Measurements from ENCODE around the gene TMA7.
"Not testable (repeated sequence)": the region's sequence is repeated elsewhere in the genome, so short reads cannot be mapped to it uniquely, and the experiment has no call there.

TMA7 gene

DNA sequence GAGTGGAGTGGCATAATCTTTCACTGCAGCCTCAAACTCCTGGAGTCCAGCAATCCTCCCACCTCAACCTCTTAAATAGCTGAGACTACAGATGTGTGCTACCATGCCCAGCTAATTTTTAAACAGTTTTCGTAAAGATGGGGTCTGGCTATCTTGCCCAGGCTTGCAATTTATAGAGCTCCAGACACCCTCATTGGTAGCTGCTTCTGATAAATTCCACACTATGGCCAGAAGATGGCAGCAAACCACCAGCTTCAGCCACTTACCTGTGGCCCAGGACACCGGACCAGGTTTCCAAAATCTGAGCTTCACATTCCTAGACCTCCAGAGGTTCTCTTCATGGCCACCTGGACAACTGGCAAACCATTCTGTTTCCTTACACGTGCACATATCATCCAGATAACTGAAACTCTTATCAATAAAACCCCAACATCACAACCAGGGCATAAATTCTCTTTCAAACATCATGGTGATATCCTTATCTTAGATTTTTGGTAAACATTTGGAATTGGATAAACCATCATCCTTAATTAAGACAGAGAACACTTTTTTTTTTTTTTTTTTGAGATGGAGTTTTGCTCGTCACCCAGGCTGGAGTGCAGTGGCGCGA is 39.1 kb upstream of the TMA7 start:
- TF ChIP-seq, protein P1, sequence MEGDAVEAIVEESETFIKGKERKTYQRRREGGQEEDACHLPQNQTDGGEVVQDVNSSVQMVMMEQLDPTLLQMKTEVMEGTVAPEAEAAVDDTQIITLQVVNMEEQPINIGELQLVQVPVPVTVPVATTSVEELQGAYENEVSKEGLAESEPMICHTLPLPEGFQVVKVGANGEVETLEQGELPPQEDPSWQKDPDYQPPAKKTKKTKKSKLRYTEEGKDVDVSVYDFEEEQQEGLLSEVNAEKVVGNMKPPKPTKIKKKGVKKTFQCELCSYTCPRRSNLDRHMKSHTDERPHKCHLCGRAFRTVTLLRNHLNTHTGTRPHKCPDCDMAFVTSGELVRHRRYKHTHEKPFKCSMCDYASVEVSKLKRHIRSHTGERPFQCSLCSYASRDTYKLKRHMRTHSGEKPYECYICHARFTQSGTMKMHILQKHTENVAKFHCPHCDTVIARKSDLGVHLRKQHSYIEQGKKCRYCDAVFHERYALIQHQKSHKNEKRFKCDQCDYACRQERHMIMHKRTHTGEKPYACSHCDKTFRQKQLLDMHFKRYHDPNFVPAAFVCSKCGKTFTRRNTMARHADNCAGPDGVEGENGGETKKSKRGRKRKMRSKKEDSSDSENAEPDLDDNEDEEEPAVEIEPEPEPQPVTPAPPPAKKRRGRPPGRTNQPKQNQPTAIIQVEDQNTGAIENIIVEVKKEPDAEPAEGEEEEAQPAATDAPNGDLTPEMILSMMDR (IDR thresholded peaks at IDR 0.05; ENCODE audit: low read depth, low read length, missing control alignments): peak; percentile 57
- peak; percentile 21 for DNase-seq (ENCODE audit: extremely low read depth, low read depth)
- no peak overlapping the region for H3K4me3 ChIP-seq (replicated peaks; ENCODE audit: low read depth, low read length)

DNA sequence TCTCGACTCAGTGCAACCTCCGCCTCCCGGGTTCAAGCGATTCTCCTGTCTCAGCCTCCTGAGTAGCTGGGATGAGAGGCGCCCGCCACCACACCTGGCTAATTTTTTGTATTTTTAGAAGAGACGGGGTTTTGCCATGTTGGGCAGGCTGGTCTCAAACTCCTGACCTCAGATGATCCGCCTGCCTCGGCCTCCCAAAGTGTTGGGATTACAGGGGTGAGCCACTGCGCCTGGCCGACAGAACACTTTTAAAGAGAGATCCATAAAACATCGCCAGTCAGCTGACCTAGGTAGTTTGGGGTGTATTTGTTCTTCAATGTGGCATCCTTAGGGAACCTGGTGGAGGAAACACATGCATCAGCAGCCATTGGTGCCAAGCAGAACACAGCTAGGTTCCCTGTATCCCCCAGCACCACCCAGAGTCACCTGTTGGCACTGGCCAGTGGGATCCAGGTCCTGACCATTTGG is 38.6 kb upstream of the TMA7 start:
- not testable (repeated sequence) for H3K4me3 ChIP-seq (replicated peaks; ENCODE audit: low read depth, low read length); DNase-seq (ENCODE audit: extremely low read depth, low read depth)

GRCh38 chr3:48402281-48402732 is 37.8 kb upstream of the TMA7 start:
- DNase-seq (ENCODE audit: extremely low read depth, low read depth): peak; percentile 46
- TF ChIP-seq, protein P1 (IDR thresholded peaks at IDR 0.05; ENCODE audit: low read depth, low read length, missing control alignments): no peak
- no peak overlapping the region for H3K4me3 ChIP-seq (replicated peaks; ENCODE audit: low read depth, low read length)

GRCh38 chr3:48402907-48403306 is 37.1 kb upstream of the TMA7 start:
- H3K4me3 ChIP-seq (replicated peaks; ENCODE audit: low read depth, low read length): no peak overlapping the region
- TF ChIP-seq, protein P1 (IDR thresholded peaks at IDR 0.05; ENCODE audit: low read depth, low read length, missing control alignments): no peak
- no peak for DNase-seq (ENCODE audit: extremely low read depth, low read depth)

- H3K4me3 ChIP-seq (replicated peaks; ENCODE audit: low read depth, low read length): no peak overlapping the region
- DNase-seq (ENCODE audit: extremely low read depth, low read depth): no peak
These were observed 36.3 kb upstream of the TMA7 start for GRCh38 chr3:48403533-48404439.

DNA sequence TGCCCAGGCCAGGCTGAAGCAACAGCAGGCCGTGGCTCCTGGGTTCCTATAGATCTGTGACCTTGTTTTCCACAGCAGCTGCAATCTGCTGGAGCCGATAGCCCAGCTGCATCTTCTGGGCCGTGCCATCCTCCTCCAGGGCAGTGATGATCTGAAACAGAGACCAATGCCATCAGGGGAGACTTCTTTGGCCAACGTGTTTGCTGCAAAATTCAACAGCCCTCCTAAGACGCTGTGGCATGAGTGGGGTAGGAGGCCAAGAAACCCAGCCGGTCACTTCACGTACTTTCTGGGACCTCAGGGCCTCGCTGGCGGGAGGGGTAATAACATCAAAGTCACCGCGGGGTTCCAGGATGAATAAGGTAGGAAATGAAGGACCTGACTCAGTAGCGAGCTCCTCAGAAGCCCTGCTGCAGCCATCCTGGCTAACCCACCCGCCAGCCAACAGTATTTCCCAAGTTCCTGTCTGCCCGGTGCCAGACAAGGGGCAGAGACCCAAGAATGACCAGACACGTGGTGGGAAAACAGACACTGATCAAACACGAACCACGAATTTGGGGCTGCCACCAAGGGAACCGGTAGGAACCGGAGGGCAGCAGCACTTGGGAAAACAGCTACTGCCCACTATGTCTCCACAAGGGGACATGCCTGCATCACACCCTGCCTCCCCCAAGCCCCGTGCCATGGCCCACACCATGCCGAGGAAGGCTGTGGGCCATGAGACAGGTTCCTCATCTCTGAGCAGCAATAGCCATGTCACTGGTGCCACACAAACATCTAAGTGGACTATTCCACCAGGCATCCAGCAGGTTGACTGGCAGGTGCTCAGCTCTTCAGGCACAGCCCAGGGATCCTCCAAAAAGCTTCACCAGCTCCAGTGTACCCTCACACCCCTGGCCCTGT is 35.4 kb upstream of the TMA7 start:
- no peak for DNase-seq (ENCODE audit: extremely low read depth, low read depth)
- H3K4me3 ChIP-seq (replicated peaks; ENCODE audit: low read depth, low read length): no peak overlapping the region
- TF ChIP-seq, protein P1 (IDR thresholded peaks at IDR 0.05; ENCODE audit: low read depth, low read length, missing control alignments): no peak

More at GRCh38 chr3:48403533-48404439, 36.3 kb upstream of the TMA7 start:
- TF ChIP-seq, protein P1 (IDR thresholded peaks at IDR 0.05; ENCODE audit: low read depth, low read length, missing control alignments): no peak

Data from HFF-Myc (cell line).